ACC112 (cell line): ENCODE results near the gene SOX3.

Experiments
- H2AFZ ChIP-seq: fragments of 200-600 bp; sonication (generic); one replicate; pipeline ENCODE4 v1.6.0; 2017; ENCODE audit warnings: antibody characterized with exemption, low read length; ENCODE audit not compliant: unreplicated experiment
- H3K27ac ChIP-seq: fragments of 200-600 bp; sonication (generic); 2 replicates; pipeline ENCODE4 v1.5.1; 2014; ENCODE audit warnings: low read depth, mild to moderate bottlenecking, antibody characterized with exemption, low read length, moderate library complexity
- H3K27me3 ChIP-seq: fragments of 200-600 bp; sonication (generic); 2 replicates; pipeline ENCODE4 v1.6.1; 2014; ENCODE audit warnings: mild to moderate bottlenecking, antibody characterized with exemption, low read length, moderate library complexity, mixed read lengths; ENCODE audit not compliant: insufficient read depth
- H3K36me3 ChIP-seq: fragments of 200-600 bp; sonication (generic); 2 replicates; pipeline ENCODE4 v1.6.1; 2016; ENCODE audit warnings: mild to moderate bottlenecking, antibody characterized with exemption, low read length, moderate library complexity, mixed read lengths; ENCODE audit not compliant: insufficient read depth
- H3K4me1 ChIP-seq: fragments of 200-600 bp; sonication (generic); one replicate; pipeline ENCODE4 v1.6.1; 2016; ENCODE audit warnings: low read length, mixed read lengths; ENCODE audit not compliant: insufficient read depth, unreplicated experiment, control insufficient read depth
- H3K4me3 ChIP-seq: fragments of 200-600 bp; sonication (generic); 2 replicates; pipeline ENCODE4 v1.5.1; 2014; ENCODE audit warnings: mild to moderate bottlenecking, low read depth, low read length
- H3K79me2 ChIP-seq: fragments of 200-600 bp; sonication (generic); one replicate; pipeline ENCODE4 v1.6.0; 2016; ENCODE audit warnings: low read length; ENCODE audit not compliant: control insufficient read depth, unreplicated experiment, insufficient read depth

Gene SOX3

GRCh38 chrX:140495739-140496138 is 9.1 kb downstream of the SOX3 start:
- Histone ChIP-seq H3K27me3 (no peaks in the 10 kb centered on the region), H3K4me3 (no peak overlapping the region), H3K4me1 (no peaks in the 10 kb centered on the region), H3K79me2 (no peaks in the 10 kb centered on the region), H3K36me3 (no peaks in the 10 kb centered on the region), H3K27ac (no peak overlapping the region), H2AFZ (no peak overlapping the region)

GRCh38 chrX:140492066-140492994 is 12.5 kb downstream of the SOX3 start:
- Histone ChIP-seq H3K27me3 (no peaks in the 10 kb centered on the region), H2AFZ (no peak overlapping the region), H3K36me3 (no peaks in the 10 kb centered on the region), H3K4me3 (no peak overlapping the region), H3K4me1 (no peaks in the 10 kb centered on the region), H3K79me2 (no peaks in the 10 kb centered on the region), H3K27ac (no peak overlapping the region)

- Histone ChIP-seq H3K27ac (no peak overlapping the region), H3K4me3 (no peak overlapping the region), H3K79me2 (no peaks in the 10 kb centered on the region), H2AFZ (no peak overlapping the region), H3K27me3 (no peaks in the 10 kb centered on the region), H3K4me1 (no peaks in the 10 kb centered on the region), H3K36me3 (no peaks in the 10 kb centered on the region)
Observed at GRCh38 chrX:140480765-140481164, 24.1 kb downstream of the SOX3 start.

- no peak overlapping the region for H2AFZ ChIP-seq
- H3K4me1 ChIP-seq, result no peaks in the 10 kb centered on the region
- H3K27ac ChIP-seq, result no peak overlapping the region
- no peaks in the 10 kb centered on the region for H3K79me2 ChIP-seq
- no peaks in the 10 kb centered on the region for H3K36me3 ChIP-seq
- H3K27me3 ChIP-seq, result no peaks in the 10 kb centered on the region
- H3K4me3 ChIP-seq, result no peak overlapping the region
Observed at GRCh38 chrX:140477987-140478386, 26.9 kb downstream of the SOX3 start.

- no peak overlapping the region for H3K4me3 ChIP-seq
- no peaks in the 10 kb centered on the region for H3K36me3 ChIP-seq
- H2AFZ ChIP-seq, result no peak overlapping the region
- no peak overlapping the region for H3K27ac ChIP-seq
- H3K79me2 ChIP-seq, result no peaks in the 10 kb centered on the region
- H3K27me3 ChIP-seq, result no peaks in the 10 kb centered on the region
- no peaks in the 10 kb centered on the region for H3K4me1 ChIP-seq
Observed at GRCh38 chrX:140475025-140475424, 29.8 kb downstream of the SOX3 start.

GRCh38 chrX:140467211-140467610 is 37.7 kb downstream of the SOX3 start:
- Histone ChIP-seq H3K4me1 (no peaks in the 10 kb centered on the region), H3K27ac (no peak overlapping the region), H3K36me3 (no peaks in the 10 kb centered on the region), H3K27me3 (no peaks in the 10 kb centered on the region), H3K4me3 (no peak overlapping the region), H2AFZ (no peak overlapping the region), H3K79me2 (no peaks in the 10 kb centered on the region)
